HL-60 (cell line): ENCODE measurements around the gene PNPLA2.
A peak's percentile ranks its signal among the peaks of the same experiment; 100 is the strongest.

Experiments
- CTCF ChIP-seq: IDR thresholded peaks from one replicate; pipeline ENCODE4 v1.5.1; 2011; ENCODE audit warnings: low read length, control low read depth, inconsistent platforms; ENCODE audit not compliant: insufficient read depth
- GABPA ChIP-seq: IDR thresholded peaks from 2 replicates; pipeline ENCODE4 v1.6.1; 2012; ENCODE audit warnings: low read depth
- POLR2AphosphoS5 ChIP-seq: IDR thresholded peaks from 2 replicates; pipeline ENCODE4 v1.6.1; 2012; ENCODE audit warnings: low read depth
- REST ChIP-seq: IDR thresholded peaks from 2 replicates; pipeline ENCODE4 v1.6.1; 2012; ENCODE audit warnings: low read depth; ENCODE audit not compliant: insufficient replicate concordance
- SPI1 ChIP-seq: IDR thresholded peaks from 2 replicates; pipeline ENCODE4 v1.6.1; 2012; ENCODE audit warnings: low read depth, mild to moderate bottlenecking, borderline replicate concordance

GRCh38 chr11:774873-775592, 43.7 kb upstream of the PNPLA2 start:
- TF ChIP-seq POLR2AphosphoS5 (peak; percentile 12; the same call in 1 of the 2 replicates), CTCF (no peak), GABPA (no peak), REST (no peak), SPI1 (no peak)
